Mesodermal cell (in vitro differentiated cells): ENCODE measurements around the gene IFNE. TPM values are rescaled to one million over a fixed set of nuclear protein-coding genes. Genes with fewer than 3 reads are reported as not detected.

ENCODE experiments used
- H3K27ac ChIP-seq: 2 replicates; pipeline ENCODE4 v1.7.0; 2013; ENCODE audit warnings: mild to moderate bottlenecking, low read depth, low read length, moderate library complexity; ENCODE audit not compliant: severe bottlenecking
- H3K36me3 ChIP-seq: 2 replicates; pipeline ENCODE4 v1.7.1; 2013; ENCODE audit warnings: mild to moderate bottlenecking, low read length, moderate library complexity; ENCODE audit not compliant: control insufficient read depth, insufficient read depth
- H3K4me1 ChIP-seq: one replicate; pipeline ENCODE4 v1.7.1; 2013; ENCODE audit warnings: mild to moderate bottlenecking, low read length; ENCODE audit not compliant: insufficient read depth, control insufficient read depth, poor library complexity, severe bottlenecking
- H3K4me3 ChIP-seq: 2 replicates; pipeline ENCODE4 v1.7.0; 2013; ENCODE audit warnings: low read length, control low read depth, mild to moderate bottlenecking; ENCODE audit not compliant: insufficient read depth, poor library complexity, severe bottlenecking; ENCODE audit errors: extremely low read depth
- H3K9me3 ChIP-seq: 2 replicates; pipeline ENCODE4 v1.7.1; 2013; ENCODE audit warnings: mild to moderate bottlenecking, low read length, moderate library complexity; ENCODE audit not compliant: control insufficient read depth
- WGBS, 2 experiments: methylation state at CpG; one replicate each; pipeline ENCODE4 v1.1.5; 2013; ENCODE audit warnings: missing lambda C conversion rate in 2 of 2; ENCODE audit not compliant: insufficient coverage in 2 of 2; 5-methylcytosine and 5-hydroxymethylcytosine counted together
- polyA plus RNA-seq, 2 experiments: library from polyadenylated mRNA; stranded (reverse); fragments of 50-300 nt; gene quantifications; one replicate each; pipeline ENCODE4 v1.2.3, GENCODE V29; 2013

Gene IFNE, protein sequence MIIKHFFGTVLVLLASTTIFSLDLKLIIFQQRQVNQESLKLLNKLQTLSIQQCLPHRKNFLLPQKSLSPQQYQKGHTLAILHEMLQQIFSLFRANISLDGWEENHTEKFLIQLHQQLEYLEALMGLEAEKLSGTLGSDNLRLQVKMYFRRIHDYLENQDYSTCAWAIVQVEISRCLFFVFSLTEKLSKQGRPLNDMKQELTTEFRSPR
- polyA plus RNA-seq (2013, experiment 1 of 2): not detected
- not detected for polyA plus RNA-seq (2013, experiment 2 of 2)

DNA sequence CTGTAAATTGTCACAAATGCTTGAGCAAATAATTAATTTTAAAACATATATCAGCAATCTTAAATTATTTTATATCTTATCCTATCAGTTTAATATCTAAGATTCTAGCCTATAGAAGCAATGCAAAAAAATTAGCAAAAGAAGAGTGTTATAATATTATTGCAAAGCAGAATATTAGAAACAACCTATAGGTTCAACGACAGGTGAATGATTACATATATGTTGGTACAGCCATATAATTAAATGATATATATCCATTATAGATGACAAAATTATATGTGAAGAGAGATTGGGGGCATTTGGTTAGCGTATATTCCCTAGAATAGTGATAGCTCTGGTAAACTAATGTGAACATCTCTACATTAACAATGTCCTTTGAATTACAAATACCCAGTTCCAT, at the start of gene IFNE:
Gene IFNE (minus strand): TSS at position 101 of the 400 bp plus-strand sequence. CDS start 619 bp downstream, outside the sequence.
- no peaks in the 10 kb centered on the region for H3K9me3 ChIP-seq
- no peak within 1 kb of the TSS for H3K27ac ChIP-seq
- WGBS, 2 experiments: no CpG with 5 or more reads among the region's 2 CpGs

DNA sequence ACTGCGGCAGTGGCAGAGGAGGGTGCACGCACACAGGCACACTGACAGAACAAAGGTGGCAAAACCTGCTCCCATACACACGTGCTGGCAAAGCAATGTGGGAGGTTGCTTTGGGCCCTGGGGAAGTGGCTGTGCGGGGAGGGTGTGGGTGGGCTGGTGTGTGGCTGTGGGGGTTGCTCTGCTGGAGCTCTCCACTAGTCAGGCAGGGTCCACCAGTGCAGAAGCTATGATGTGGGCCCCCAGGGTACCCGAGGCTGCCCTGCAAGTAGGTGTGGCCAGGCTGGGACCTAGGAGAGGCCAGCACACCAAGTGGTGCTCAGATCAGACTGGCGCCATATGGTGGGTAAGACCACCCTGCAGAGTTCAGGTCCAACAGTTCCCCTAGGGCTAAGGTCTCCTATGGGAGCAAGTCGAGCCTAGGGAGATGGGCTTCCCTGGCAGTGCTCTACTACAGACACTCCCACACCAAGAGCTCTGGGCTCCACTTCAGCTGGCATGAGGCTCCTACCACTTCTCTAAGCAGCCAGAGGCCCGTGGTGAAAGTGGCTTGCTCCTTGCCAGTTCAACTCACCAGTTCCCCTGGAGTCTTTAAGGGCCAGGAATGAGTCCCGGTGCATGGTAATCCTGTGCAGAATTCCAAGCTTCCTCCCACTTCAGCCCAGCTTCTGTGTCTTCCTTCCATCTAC, 46.2 kb upstream of the IFNE start:
- Histone ChIP-seq H3K4me1 (no peaks in the 10 kb centered on the region), H3K36me3 (no peaks in the 10 kb centered on the region), H3K27ac (no peak overlapping the region), H3K4me3 (no peak overlapping the region), H3K9me3 (no peaks in the 10 kb centered on the region)
- 90 to 94% methylated on average over 5 to 6 of the region's 9 CpGs for WGBS, 2 experiments

More for the DNA sequence above, at the start of gene IFNE:
- Histone ChIP-seq H3K36me3 (no peaks in the 10 kb centered on the region), H3K4me1 (no peaks in the 10 kb centered on the region), H3K4me3 (no peak within 1 kb of the TSS)

DNA sequence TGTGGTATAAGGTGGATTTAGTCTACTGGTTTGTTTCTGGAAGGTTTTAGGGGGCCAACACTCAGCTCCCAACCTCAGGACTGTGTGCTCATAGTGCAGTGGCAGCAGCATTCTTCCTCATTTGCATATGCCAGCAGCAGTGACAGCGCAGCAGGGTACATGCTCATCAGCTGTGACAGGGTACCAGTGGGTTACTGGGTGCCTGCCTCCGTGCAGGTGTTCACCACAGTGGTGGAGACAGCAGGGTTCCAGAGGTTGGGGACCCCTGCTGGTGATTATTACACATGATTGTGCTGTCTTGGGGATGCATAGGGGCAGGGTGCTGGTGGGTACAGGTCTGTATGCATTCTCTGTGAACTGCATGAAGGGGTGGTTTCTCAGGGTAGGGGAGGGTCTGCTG, 45.5 kb upstream of the IFNE start:
- Histone ChIP-seq H3K9me3 (no peaks in the 10 kb centered on the region), H3K4me1 (no peaks in the 10 kb centered on the region), H3K27ac (no peak overlapping the region), H3K4me3 (no peak overlapping the region), H3K36me3 (no peaks in the 10 kb centered on the region)
- 89 to 94% methylated on average over 1 to 2 of the region's 2 CpGs for WGBS, 2 experiments

DNA sequence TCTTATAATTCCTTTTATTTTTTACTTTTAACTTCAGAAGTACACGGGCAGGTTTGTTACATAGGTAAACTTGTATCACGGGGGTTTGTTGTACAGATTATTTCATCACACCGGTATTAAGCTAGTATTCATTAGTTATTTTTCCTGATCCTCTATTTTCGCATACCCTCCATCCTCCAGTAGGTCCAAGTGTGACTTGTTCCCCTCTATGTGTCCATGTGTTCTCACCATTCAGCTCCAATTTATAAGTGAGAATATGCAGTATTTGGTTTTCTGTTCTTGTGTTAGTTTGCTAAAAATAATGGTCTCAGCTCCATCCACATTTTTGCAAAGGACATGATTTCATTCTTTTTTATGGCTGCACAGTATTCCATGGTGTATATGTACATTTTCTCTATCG, 43.1 kb upstream of the IFNE start:
- Histone ChIP-seq H3K9me3 (no peaks in the 10 kb centered on the region), H3K4me1 (no peaks in the 10 kb centered on the region), H3K36me3 (no peaks in the 10 kb centered on the region), H3K27ac (no peak overlapping the region), H3K4me3 (no peak overlapping the region)
- no CpG with 5 or more reads among the region's 5 CpGs for WGBS, 2 experiments

DNA sequence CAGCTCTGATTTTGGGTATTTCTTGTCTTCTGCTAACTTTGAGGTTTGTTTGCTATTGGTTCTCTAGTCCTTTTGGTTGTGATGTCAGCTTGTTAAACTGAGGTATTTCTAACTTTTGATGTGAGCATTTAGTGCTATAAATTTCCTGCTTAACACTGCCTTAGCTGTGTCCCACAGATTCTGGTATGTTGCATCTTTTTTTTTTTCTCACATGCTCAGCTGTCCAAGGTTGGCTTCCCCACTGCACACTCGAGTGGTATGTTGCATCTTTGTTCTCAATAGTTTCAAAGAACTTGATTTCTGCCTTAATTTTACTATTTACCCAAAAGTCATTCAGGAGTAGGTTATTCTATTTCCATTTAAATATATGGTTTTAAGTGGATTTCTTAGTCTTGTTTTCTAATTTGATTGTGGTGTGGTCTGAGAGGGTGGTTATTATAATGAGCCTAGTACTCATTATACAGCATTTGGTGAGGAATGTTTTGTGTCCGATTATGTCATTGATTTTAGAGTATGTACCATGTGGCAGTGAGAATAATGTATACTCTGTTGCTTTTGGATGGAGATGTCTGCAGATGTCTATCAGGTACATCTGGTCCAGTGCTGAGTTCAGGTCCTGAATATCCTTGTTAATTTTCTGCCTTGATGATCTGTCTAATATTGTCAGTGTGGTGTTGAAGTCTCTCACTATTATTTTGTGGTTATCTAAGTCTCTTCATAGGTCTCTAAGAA, 42.2 kb upstream of the IFNE start:
- no peaks in the 10 kb centered on the region for H3K36me3 ChIP-seq
- H3K4me1 ChIP-seq: no peaks in the 10 kb centered on the region
- no peak overlapping the region for H3K27ac ChIP-seq
- H3K9me3 ChIP-seq: no peaks in the 10 kb centered on the region
- H3K4me3 ChIP-seq: no peak overlapping the region
- whole genome bisulfite sequencing, 2 experiments: 80% methylated on average over 1 of the region's 2 CpGs; no CpG with 5 or more reads in 1 of the 2 experiments

DNA sequence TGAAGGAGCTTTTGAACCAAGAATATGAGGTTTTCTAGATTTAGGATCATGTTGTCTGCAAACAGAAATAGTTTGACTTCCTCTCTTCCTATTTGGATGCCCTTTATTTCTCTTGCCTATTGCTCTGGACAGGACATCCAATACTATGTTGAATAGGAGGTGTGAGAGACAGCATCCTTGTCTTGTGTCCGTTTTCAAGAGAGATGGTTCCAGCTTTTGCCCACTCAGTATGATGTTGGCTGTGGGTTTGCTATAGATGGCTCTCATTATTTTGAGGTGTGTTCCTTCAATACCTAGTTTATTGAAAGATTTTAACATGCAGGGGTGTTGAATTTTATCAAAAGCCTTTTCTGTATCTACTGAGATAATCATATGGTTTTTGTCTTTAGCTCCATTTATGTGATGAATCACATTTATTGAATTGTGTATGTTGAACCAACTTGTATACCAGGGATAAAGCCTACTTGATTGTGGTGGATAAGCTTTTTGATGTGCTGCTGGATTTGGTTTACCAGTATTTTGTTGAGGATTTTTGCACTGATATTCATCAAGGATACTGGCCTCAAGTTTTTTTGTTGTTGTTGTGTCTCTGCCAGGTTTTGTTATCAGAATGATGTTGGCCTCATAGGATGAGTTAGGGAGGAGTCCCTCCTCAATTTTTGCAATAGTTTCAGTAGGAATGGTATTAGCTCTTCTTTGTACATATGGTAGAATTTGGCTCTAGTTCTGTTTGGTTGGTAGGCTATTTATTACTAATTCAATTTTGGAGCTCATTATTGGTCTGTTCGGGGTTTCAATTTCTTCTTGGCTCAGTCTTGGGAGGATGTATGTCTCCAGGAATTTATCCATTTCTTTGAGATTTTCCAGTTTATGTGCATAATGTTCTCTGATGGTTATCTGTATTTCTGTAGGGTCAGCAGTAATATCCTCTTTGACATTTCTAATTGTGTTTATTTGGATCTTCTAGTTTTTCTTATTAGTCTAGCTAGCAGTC, 41.2 kb upstream of the IFNE start:
- no peaks in the 10 kb centered on the region for H3K9me3 ChIP-seq
- WGBS, 2 experiments: 80 to 100% methylated on average over 1 of the region's 2 CpGs
- H3K36me3 ChIP-seq: no peaks in the 10 kb centered on the region
- H3K27ac ChIP-seq: no peak overlapping the region
- no peaks in the 10 kb centered on the region for H3K4me1 ChIP-seq
- no peak overlapping the region for H3K4me3 ChIP-seq

DNA sequence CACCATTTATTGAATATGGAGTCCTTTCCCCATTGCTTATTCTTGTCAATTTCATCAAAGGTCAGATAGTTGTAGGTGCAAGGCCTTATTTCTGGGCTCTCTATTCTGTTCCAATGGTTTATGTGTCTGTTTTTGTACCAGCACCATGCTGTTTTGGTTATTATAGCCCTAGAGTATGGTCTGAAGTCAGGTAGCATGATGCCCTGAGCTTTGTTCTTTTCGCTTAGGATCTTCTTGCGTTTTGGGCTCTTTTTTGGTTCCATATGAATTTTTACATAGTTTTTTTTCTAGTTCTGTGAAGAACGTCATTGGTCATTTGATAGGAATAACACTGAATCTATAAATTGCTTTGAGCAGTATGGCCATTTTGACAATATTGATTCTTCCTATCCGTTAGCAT, 40.2 kb upstream of the IFNE start:
- H3K4me1 ChIP-seq: no peaks in the 10 kb centered on the region
- H3K36me3 ChIP-seq: no peaks in the 10 kb centered on the region
- 95% methylated on average over 3 of the region's 4 CpGs; no CpG with 5 or more reads in 1 of the 2 experiments for WGBS, 2 experiments
- no peak overlapping the region for H3K27ac ChIP-seq
- H3K9me3 ChIP-seq: no peaks in the 10 kb centered on the region
- H3K4me3 ChIP-seq: no peak overlapping the region

DNA sequence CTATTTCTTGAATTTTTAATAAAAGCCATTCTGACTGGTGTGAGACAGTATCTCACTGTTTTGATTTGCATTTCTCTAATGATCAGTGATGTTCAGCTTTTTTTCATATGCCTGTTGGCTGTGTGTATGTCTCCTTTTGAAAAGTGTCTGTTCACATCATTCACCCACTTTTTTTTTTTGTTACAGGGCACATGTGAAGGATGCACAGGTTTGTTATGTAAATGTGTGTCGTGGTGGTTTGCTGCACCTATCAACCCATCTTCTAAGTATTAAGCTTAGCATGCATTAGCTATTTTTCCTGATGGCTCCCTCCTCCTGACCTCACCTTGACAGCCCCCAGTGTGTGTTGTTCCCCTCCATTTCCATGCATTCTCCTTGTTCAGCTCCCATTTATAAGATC, 39.3 kb upstream of the IFNE start:
- Histone ChIP-seq H3K4me3 (no peak overlapping the region), H3K36me3 (no peaks in the 10 kb centered on the region), H3K9me3 (no peaks in the 10 kb centered on the region), H3K4me1 (no peaks in the 10 kb centered on the region), H3K27ac (no peak overlapping the region)
- WGBS, 2 experiments: no CpG with 5 or more reads among the region's 1 CpG

DNA sequence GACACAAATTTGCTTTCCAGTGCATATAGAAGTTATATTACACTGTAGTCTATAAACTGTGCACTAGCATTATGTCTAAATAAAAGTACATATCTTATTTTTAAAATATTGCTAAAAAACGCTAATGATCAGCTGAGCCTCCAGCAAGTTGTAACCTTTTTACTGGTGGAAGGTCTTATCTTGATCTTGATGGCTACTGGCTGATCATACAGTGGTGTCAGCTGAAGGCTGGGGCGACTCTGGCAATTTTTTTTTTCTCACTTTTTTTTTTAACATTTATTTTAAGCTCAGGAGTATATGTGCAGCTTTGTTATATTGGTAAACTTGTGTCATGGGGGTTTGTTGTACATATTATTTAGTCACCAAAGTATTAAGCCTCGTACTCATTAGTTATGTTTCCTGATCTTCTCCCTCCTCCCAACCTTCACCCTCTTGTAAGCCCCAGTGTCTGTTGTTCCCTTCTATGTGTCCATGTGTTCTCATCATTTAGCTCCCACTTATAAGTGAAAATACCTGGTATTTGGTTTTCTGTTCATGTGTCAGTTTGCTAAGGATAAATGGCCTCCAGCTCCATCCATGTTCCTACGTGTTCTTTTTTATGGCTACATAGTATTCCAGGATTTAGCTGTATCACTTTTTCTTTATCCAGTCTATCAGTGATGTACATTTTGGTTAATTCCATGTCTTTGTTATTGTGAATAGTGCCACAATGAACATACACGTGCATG, 38.6 kb upstream of the IFNE start:
- Histone ChIP-seq H3K4me3 (no peak overlapping the region), H3K27ac (no peak overlapping the region)
- no CpG with 5 or more reads among the region's 5 CpGs for WGBS, 2 experiments

More for the DNA sequence above, 38.6 kb upstream of the IFNE start:
- no peaks in the 10 kb centered on the region for H3K4me1 ChIP-seq
- no peaks in the 10 kb centered on the region for H3K36me3 ChIP-seq
- no peaks in the 10 kb centered on the region for H3K9me3 ChIP-seq
